Stomach (tissue), 4 donors: ENCODE results near the gene HAUS6.

ENCODE experiments used
- POLR2A ChIP-seq, 4 donors: fragments of 450-650 bp; IDR thresholded peaks; one replicate each; pipeline ENCODE4 v1.6.1; 2016; ENCODE audit warnings: antibody characterized with exemption in 4 of 4, control low read depth in 2 of 4, mild to moderate bottlenecking in 1 of 4, moderate library complexity in 1 of 4
- POLR2AphosphoS5 ChIP-seq, 3 donors: sonication (generic); formaldehyde crosslinking; IDR thresholded peaks; one replicate each; pipeline ENCODE4 v1.6.1; 2016; ENCODE audit warnings: antibody characterized with exemption in 3 of 3
- TF ChIP-seq, protein P1 (sequence below), 7 experiments: fragments of 450-650 bp in 4 of 7; fragments of 200-600 bp in 3 of 7; sonication (generic) in 3 of 7; IDR thresholded peaks; one replicate each; pipeline ENCODE4 v1.5.1; 2016 to 2019; ENCODE audit warnings: antibody characterized with exemption in 7 of 7, control low read depth in 2 of 7, mild to moderate bottlenecking in 1 of 7

DNA sequence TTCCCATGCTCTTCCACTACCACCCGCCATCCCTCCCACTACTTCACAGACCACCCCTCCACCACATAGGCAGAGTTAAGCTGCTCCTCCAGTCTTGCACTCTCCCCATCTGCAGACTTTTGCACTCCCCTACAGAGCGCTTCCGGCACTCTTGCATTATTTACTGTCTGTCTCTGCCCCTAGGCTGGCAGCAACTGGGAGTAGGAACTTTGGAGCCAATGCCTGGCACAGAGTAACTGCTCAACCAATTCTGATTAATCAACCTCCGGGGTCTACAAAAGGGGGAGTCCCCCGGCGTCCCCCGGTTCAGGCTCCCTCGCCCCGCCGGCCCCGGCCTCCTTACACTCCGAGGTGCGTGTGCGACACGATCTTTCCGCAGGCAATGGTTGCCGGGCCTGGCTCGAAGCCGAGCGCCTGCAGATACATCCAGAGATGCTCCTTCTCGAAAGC is 498 bp downstream of the HAUS6 start:
- no peak for TF ChIP-seq POLR2A (IDR thresholded peaks at IDR 0.05)
- TF ChIP-seq, protein P1, sequence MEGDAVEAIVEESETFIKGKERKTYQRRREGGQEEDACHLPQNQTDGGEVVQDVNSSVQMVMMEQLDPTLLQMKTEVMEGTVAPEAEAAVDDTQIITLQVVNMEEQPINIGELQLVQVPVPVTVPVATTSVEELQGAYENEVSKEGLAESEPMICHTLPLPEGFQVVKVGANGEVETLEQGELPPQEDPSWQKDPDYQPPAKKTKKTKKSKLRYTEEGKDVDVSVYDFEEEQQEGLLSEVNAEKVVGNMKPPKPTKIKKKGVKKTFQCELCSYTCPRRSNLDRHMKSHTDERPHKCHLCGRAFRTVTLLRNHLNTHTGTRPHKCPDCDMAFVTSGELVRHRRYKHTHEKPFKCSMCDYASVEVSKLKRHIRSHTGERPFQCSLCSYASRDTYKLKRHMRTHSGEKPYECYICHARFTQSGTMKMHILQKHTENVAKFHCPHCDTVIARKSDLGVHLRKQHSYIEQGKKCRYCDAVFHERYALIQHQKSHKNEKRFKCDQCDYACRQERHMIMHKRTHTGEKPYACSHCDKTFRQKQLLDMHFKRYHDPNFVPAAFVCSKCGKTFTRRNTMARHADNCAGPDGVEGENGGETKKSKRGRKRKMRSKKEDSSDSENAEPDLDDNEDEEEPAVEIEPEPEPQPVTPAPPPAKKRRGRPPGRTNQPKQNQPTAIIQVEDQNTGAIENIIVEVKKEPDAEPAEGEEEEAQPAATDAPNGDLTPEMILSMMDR (IDR thresholded peaks at IDR 0.05), result no peak
- TF ChIP-seq POLR2AphosphoS5 (IDR thresholded peaks at IDR 0.05), result no peak
